ENCODE data around the gene GPR61.
A peak's percentile ranks its signal among the peaks of the same experiment; 100 is the strongest.

The GPR61 gene

DNA sequence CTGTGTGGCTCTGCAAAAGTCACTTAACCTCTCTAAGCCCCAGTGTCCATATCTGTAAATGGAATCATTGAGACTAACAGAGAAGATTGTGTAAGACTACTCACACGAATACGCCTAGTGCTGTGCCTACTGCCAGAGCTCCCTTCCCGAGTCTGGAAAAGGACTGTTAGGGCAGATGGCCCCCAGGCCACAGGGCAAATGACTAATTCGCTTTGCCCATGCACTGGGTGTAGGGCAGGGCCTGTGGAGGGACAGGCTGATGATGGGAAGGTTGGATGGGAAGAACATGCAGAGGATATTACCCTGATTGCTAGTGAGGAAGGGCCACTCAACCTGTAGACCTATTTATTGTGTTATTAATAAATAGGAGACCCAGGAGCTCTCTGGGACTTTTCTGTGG lies 4.2 kb upstream of the GPR61 start:
- no peak overlapping the region for H3K9ac ChIP-seq (ENCODE audit: low read depth in 1 of 2, low read length in 2 of 2)
- peaks cover 8 to 16% of the 10 kb centered on the region in 2 donors for H3K4me1 ChIP-seq (ENCODE audit: control insufficient read depth in 2 of 2, insufficient read depth in 2 of 2, low read length in 2 of 2)
- no peaks in the 10 kb centered on the region for H3K27me3 ChIP-seq (ENCODE audit: control insufficient read depth in 2 of 2, insufficient read depth in 2 of 2, low read length in 2 of 2)
- no peaks in the 10 kb centered on the region for H3K36me3 ChIP-seq (ENCODE audit: control insufficient read depth in 2 of 2, insufficient read depth in 2 of 2, low read length in 2 of 2)
- no peaks in the 10 kb centered on the region for H3K9me3 ChIP-seq (ENCODE audit: control insufficient read depth in 2 of 2, low read length in 2 of 2)
- no peak overlapping the region for H3K4me3 ChIP-seq (ENCODE audit: low read length in 2 of 2)
- no peak overlapping the region for H3K27ac ChIP-seq (ENCODE audit: low read depth in 2 of 2, low read length in 2 of 2)

DNA sequence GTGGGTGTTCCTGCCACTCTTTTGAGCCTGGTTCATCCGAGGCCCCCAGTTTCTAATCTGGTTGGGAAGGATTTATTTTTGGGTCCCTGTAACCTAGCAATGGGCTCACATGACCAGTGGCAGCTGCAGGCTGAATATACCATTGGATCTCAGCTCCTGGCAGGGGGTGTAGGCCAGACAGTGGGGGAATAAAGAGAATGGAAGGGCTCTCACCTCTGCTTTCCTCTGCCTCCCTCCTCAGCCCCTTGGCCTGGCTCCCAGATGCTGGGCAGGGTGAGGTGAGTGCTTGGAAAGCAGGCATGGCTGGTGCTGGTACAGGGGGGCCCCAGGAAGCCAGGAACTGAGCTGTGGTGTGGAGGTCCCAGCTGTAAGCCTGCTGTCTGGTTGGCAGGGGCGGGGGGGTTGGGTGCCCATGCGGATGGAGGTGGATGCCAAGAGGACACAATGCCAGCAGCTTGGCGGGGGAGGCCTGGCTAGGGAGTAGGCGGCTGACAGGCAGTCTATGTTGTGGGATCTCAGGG lies 3.6 kb upstream of the GPR61 start:
- H3K27ac ChIP-seq (ENCODE audit: low read depth in 2 of 2, low read length in 2 of 2), result no peak overlapping the region
- H3K4me3 ChIP-seq (ENCODE audit: low read length in 2 of 2), result no peak overlapping the region
- no peaks in the 10 kb centered on the region for H3K36me3 ChIP-seq (ENCODE audit: control insufficient read depth in 2 of 2, insufficient read depth in 2 of 2, low read length in 2 of 2)
- H3K4me1 ChIP-seq (ENCODE audit: control insufficient read depth in 2 of 2, insufficient read depth in 2 of 2, low read length in 2 of 2), result peaks cover 8 to 15% of the 10 kb centered on the region in 2 donors
- H3K9ac ChIP-seq (ENCODE audit: low read depth in 1 of 2, low read length in 2 of 2), result no peak overlapping the region
- no peaks in the 10 kb centered on the region for H3K27me3 ChIP-seq (ENCODE audit: control insufficient read depth in 2 of 2, insufficient read depth in 2 of 2, low read length in 2 of 2)
- no peaks in the 10 kb centered on the region for H3K9me3 ChIP-seq (ENCODE audit: control insufficient read depth in 2 of 2, low read length in 2 of 2)

DNA sequence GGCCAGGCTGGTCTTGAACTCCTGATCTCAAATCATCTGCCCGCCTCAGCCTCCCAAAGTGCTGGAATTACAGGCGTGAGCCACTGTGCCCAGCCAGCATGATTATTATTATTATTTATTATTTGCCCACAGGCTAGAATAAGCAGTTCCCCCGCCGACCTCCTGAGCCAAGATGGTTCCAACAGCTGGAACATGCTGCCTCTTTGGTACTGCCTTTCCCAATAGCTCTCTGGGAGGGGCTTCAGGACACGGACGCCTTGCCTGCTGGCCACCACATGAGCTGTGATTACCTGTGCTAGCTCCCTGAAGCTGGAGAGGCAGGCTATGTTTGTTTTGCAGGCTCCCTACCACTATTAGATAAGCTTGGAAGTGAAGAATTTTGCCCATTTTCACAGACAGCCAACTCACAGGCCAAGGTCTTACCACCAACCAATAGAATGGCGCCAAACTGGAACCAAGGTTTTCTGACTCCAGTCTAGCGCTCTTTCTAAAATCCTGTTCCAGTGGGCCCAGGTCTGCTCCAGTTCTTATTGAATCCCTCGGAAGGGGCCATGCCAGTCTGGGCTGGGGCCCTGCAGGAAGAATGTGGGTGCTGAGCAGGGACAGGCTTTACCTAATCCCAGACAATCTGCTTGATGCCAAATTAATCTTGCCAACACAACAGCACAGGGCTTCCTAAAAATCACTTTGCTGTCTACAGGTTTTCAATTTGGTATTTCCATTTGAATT lies 2.1 kb upstream of the GPR61 start:
- Histone ChIP-seq H3K27me3 (ENCODE audit: control insufficient read depth in 2 of 2, insufficient read depth in 2 of 2, low read length in 2 of 2) (no peaks in the 10 kb centered on the region), H3K9ac (ENCODE audit: low read depth in 1 of 2, low read length in 2 of 2) (no peak overlapping the region), H3K36me3 (ENCODE audit: control insufficient read depth in 2 of 2, insufficient read depth in 2 of 2, low read length in 2 of 2) (no peaks in the 10 kb centered on the region), H3K27ac (ENCODE audit: low read depth in 2 of 2, low read length in 2 of 2) (no peak overlapping the region), H3K4me1 (ENCODE audit: control insufficient read depth in 2 of 2, insufficient read depth in 2 of 2, low read length in 2 of 2) (peaks cover 2 to 3% of the 10 kb centered on the region in 2 donors), H3K9me3 (ENCODE audit: control insufficient read depth in 2 of 2, low read length in 2 of 2) (no peaks in the 10 kb centered on the region), H3K4me3 (ENCODE audit: low read length in 2 of 2) (no peak overlapping the region)

DNA sequence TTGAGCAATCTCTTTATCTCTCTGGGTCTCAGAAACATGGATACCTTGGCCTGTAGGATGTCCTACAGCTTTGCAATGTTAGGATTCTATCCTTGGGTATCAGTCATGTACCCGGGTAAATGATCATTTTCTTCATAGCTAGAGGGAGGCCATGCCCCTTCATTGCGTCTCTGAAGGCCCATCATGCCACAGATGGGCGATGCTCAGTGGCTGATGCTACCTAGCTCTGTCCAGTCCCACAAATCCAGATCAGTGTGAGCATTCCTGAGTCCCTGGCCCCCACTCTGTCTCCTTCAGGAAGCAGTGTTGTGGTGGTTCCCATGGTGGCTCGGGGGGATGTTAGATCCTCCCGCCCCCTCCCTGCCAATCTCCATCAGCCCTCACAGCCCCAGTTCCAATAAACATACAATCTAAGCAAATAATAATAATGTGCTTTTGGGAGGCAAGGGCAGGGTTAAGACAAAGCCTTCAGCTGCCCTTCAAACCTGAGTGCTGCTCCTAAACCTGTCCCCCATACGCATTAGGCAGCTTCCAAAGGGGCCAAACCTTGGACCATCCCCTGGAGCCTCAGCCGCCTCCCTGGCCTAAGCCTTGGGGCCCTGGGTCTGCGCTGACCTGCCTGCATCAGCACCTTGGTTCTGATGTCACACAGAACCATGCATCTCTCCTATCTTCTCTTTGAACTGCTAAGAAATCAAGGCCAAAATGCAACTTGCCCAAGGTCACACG lies 681 bp upstream of the GPR61 start:
- Histone ChIP-seq H3K9ac (ENCODE audit: low read depth in 1 of 2, low read length in 2 of 2) (no peak overlapping the region), H3K36me3 (ENCODE audit: control insufficient read depth in 2 of 2, insufficient read depth in 2 of 2, low read length in 2 of 2) (no peaks in the 10 kb centered on the region), H3K27ac (ENCODE audit: low read depth in 2 of 2, low read length in 2 of 2) (no peak overlapping the region), H3K4me3 (ENCODE audit: low read length in 2 of 2) (no peak overlapping the region), H3K27me3 (ENCODE audit: control insufficient read depth in 2 of 2, insufficient read depth in 2 of 2, low read length in 2 of 2) (no peaks in the 10 kb centered on the region), H3K4me1 (ENCODE audit: control insufficient read depth in 2 of 2, insufficient read depth in 2 of 2, low read length in 2 of 2) (no peaks in the 10 kb centered on the region), H3K9me3 (ENCODE audit: control insufficient read depth in 2 of 2, low read length in 2 of 2) (no peaks in the 10 kb centered on the region)

DNA sequence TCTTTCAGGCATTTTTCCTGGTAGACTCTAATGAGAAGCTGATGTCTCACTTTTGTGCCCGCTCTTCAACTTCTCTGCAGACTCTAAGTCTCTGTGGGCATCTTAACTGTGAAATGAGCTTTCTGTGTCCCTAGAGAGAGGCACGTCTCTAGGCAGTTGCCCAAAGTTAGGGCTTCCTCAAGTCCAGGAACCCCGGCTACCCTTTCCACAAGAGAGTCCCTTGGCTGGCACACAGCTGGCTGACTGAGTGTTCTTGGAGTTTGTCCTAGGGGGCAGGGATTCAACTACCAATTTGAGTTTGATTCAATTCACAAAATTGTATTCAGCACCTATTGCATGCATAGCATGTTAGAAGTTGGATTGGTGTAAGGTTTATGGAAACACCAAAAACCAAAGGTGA lies 1.4 kb downstream of the GPR61 start:
- no peak overlapping the region for H3K27ac ChIP-seq (ENCODE audit: low read depth in 2 of 2, low read length in 2 of 2)
- no peak overlapping the region for H3K9ac ChIP-seq (ENCODE audit: low read depth in 1 of 2, low read length in 2 of 2)
- no peaks in the 10 kb centered on the region for H3K9me3 ChIP-seq (ENCODE audit: control insufficient read depth in 2 of 2, low read length in 2 of 2)
- no peaks in the 10 kb centered on the region for H3K36me3 ChIP-seq (ENCODE audit: control insufficient read depth in 2 of 2, insufficient read depth in 2 of 2, low read length in 2 of 2)
- H3K4me1 ChIP-seq (ENCODE audit: control insufficient read depth in 2 of 2, insufficient read depth in 2 of 2, low read length in 2 of 2), result no peaks in the 10 kb centered on the region
- H3K4me3 ChIP-seq (ENCODE audit: low read length in 2 of 2), result no peak overlapping the region
- H3K27me3 ChIP-seq (ENCODE audit: control insufficient read depth in 2 of 2, insufficient read depth in 2 of 2, low read length in 2 of 2), result no peaks in the 10 kb centered on the region

DNA sequence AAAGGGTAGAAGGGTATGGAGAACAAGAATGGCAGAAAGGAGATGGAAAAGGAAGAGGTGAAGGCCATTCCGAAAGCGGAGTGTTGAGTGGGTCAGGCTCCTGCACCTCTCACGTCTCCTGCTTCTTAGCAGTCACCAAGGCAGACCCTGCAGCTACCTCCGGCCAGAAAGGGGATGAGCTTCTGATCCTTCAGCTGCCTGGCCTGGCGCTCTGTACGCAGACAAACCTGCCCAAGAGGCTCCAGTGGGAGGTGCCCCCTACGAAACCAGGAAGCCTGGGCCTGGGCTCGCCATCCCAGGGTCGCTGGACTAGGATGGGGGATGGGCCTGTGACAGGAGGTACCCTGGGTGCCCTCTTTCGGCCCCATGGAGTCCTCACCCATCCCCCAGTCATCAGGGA lies 3.0 kb downstream of the GPR61 start:
- H3K4me1 ChIP-seq (ENCODE audit: control insufficient read depth in 2 of 2, insufficient read depth in 2 of 2, low read length in 2 of 2), result peaks cover 8 to 10% of the 10 kb centered on the region in 2 donors
- no peak overlapping the region for H3K4me3 ChIP-seq (ENCODE audit: low read length in 2 of 2)
- H3K27ac ChIP-seq (ENCODE audit: low read depth in 2 of 2, low read length in 2 of 2), result no peak overlapping the region
- no peaks in the 10 kb centered on the region for H3K9me3 ChIP-seq (ENCODE audit: control insufficient read depth in 2 of 2, low read length in 2 of 2)
- no peaks in the 10 kb centered on the region for H3K36me3 ChIP-seq (ENCODE audit: control insufficient read depth in 2 of 2, insufficient read depth in 2 of 2, low read length in 2 of 2)
- H3K27me3 ChIP-seq (ENCODE audit: control insufficient read depth in 2 of 2, insufficient read depth in 2 of 2, low read length in 2 of 2), result no peaks in the 10 kb centered on the region
- no peak overlapping the region for H3K9ac ChIP-seq (ENCODE audit: low read depth in 1 of 2, low read length in 2 of 2)

DNA sequence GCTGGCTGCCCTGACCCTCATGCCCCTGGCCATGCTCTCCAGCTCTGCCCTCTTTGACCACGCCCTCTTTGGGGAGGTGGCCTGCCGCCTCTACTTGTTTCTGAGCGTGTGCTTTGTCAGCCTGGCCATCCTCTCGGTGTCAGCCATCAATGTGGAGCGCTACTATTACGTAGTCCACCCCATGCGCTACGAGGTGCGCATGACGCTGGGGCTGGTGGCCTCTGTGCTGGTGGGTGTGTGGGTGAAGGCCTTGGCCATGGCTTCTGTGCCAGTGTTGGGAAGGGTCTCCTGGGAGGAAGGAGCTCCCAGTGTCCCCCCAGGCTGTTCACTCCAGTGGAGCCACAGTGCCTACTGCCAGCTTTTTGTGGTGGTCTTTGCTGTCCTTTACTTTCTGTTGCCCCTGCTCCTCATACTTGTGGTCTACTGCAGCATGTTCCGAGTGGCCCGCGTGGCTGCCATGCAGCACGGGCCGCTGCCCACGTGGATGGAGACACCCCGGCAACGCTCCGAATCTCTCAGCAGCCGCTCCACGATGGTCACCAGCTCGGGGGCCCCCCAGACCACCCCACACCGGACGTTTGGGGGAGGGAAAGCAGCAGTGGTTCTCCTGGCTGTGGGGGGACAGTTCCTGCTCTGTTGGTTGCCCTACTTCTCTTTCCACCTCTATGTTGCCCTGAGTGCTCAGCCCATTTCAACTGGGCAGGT lies 3.8 kb downstream of the GPR61 start:
- H3K9ac ChIP-seq (ENCODE audit: low read depth in 1 of 2, low read length in 2 of 2), result no peak overlapping the region
- no peak overlapping the region for H3K4me3 ChIP-seq (ENCODE audit: low read length in 2 of 2)
- peaks cover 8 to 10% of the 10 kb centered on the region in 2 donors for H3K4me1 ChIP-seq (ENCODE audit: control insufficient read depth in 2 of 2, insufficient read depth in 2 of 2, low read length in 2 of 2)
- no peak overlapping the region for H3K27ac ChIP-seq (ENCODE audit: low read depth in 2 of 2, low read length in 2 of 2)
- no peaks in the 10 kb centered on the region for H3K9me3 ChIP-seq (ENCODE audit: control insufficient read depth in 2 of 2, low read length in 2 of 2)
- no peaks in the 10 kb centered on the region for H3K36me3 ChIP-seq (ENCODE audit: control insufficient read depth in 2 of 2, insufficient read depth in 2 of 2, low read length in 2 of 2)
- no peaks in the 10 kb centered on the region for H3K27me3 ChIP-seq (ENCODE audit: control insufficient read depth in 2 of 2, insufficient read depth in 2 of 2, low read length in 2 of 2)

DNA sequence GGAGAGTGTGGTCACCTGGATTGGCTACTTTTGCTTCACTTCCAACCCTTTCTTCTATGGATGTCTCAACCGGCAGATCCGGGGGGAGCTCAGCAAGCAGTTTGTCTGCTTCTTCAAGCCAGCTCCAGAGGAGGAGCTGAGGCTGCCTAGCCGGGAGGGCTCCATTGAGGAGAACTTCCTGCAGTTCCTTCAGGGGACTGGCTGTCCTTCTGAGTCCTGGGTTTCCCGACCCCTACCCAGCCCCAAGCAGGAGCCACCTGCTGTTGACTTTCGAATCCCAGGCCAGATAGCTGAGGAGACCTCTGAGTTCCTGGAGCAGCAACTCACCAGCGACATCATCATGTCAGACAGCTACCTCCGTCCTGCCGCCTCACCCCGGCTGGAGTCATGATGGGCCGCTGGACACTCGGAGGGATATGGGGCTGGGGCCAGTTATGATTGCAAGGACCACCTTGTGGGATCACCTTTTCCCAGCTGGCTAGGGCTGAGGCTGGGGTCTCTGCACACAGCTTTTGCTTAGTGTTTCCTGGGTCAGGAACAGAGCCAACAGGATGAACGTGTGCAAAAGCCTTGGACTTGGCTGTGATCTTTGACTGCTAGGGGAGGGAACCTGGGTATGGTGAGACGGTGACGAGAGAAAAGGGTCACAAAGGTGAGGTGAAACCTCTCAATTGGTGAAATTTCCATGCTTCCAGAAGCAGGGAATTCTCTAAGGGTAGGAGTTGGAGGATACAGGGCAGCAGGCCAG lies 4.5 kb downstream of the GPR61 start:
- H3K9ac ChIP-seq (ENCODE audit: low read depth in 1 of 2, low read length in 2 of 2), result no peak overlapping the region
- no peaks in the 10 kb centered on the region for H3K27me3 ChIP-seq (ENCODE audit: control insufficient read depth in 2 of 2, insufficient read depth in 2 of 2, low read length in 2 of 2)
- H3K36me3 ChIP-seq (ENCODE audit: control insufficient read depth in 2 of 2, insufficient read depth in 2 of 2, low read length in 2 of 2), result no peaks in the 10 kb centered on the region
- no peaks in the 10 kb centered on the region for H3K9me3 ChIP-seq (ENCODE audit: control insufficient read depth in 2 of 2, low read length in 2 of 2)
- no peak overlapping the region for H3K27ac ChIP-seq (ENCODE audit: low read depth in 2 of 2, low read length in 2 of 2)
- peaks cover 8 to 12% of the 10 kb centered on the region in 2 donors for H3K4me1 ChIP-seq (ENCODE audit: control insufficient read depth in 2 of 2, insufficient read depth in 2 of 2, low read length in 2 of 2)
- H3K4me3 ChIP-seq (ENCODE audit: low read length in 2 of 2), result no peak overlapping the region

DNA sequence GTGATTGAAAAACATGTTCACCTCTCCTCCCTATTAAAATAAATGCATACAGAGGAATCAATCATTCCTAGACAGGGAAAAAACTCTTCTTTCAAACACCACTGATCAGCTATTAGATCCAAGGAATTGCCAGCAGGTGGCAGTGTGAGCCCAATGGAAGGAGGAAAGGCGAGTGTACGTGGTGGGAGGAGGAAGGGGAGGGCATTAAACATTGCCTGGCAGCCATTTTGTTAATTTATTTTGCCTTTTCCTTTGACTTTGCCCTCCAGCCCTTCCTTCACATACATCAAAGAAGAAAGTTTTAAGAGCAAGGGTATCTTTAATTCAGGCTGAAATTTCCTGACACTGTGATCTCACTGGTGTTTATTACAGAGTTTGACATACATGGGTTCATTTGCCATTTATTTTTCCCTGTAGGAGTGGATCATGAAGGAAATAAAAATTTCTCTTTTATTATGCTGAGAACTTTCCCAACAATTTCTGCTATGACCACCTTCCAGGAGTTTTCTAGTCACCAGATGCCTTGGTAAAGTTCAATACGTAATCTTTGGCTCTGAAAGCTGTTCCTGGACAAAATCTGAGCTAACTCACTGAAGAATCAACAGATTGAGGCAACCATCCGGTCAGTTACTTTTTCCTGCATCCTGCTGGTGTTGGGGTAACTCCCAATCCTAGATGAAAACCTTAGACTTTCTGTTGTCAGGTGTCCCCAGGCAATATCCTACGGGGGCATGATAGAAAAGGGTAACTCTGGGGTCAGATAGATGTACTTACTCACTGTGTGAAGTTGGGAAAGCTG lies 6.8 kb downstream of the GPR61 start:
- Histone ChIP-seq H3K36me3 (ENCODE audit: control insufficient read depth in 2 of 2, insufficient read depth in 2 of 2, low read length in 2 of 2) (no peaks in the 10 kb centered on the region), H3K9me3 (ENCODE audit: control insufficient read depth in 2 of 2, low read length in 2 of 2) (no peaks in the 10 kb centered on the region), H3K4me3 (ENCODE audit: low read length in 2 of 2) (peak overlapping the region; percentile 84 to 94), H3K27me3 (ENCODE audit: control insufficient read depth in 2 of 2, insufficient read depth in 2 of 2, low read length in 2 of 2) (no peaks in the 10 kb centered on the region), H3K4me1 (ENCODE audit: control insufficient read depth in 2 of 2, insufficient read depth in 2 of 2, low read length in 2 of 2) (peaks cover 19% of the 10 kb centered on the region in 2 donors), H3K27ac (ENCODE audit: low read depth in 2 of 2, low read length in 2 of 2) (peak overlapping the region; percentile 98 to 99), H3K9ac (ENCODE audit: low read depth in 1 of 2, low read length in 2 of 2) (peak overlapping the region; percentile 29 to 94)

All from mucosa of rectum (tissue), 2 donors.